Cardiac atrium fibroblast (primary cell): ENCODE measurements around the gene HTR1A. TPM values are rescaled to one million over a fixed set of nuclear protein-coding genes. Genes with fewer than 3 reads are reported as not detected.

Experiments used
- total RNA-seq: library from RNA; depleted of rRNA; stranded (reverse); fragments of >200 nt; gene quantifications from 2 replicates; pipeline ENCODE4 v1.2.3, GENCODE V29; 2015

HTR1A gene
- not detected in 2 replicates for total RNA-seq

GRCh38 chr5:63962279-63962678 is at the start of gene HTR1A:
Gene HTR1A (minus strand): TSS chr5:63962445. CDS start chr5:63961719, 726 bp downstream.

Other genes with a start within 250 kb of the HTR1A start
- 2.5 and 3.9 TPM in 2 replicates for gene RNF180, start 203.4 kb upstream of the HTR1A start, total RNA-seq